SIG-M5 (cell line): Measurements from ENCODE around the gene USP37.

ENCODE experiments used
- DNase-seq: peaks from one replicate; lab custom pipeline; 2025; lab: John Stamatoyannopoulos, UW

USP37 gene

GRCh38 chr2:218429911-218430692, 138.0 kb downstream of the USP37 start:
- DNase-seq = no peak

GRCh38 chr2:218428846-218429558, 139.1 kb downstream of the USP37 start:
- DNase-seq = no peak

GRCh38 chr2:218427741-218428140, 140.4 kb downstream of the USP37 start:
- DNase-seq = no peak

- no peak for DNase-seq
Observed at GRCh38 chr2:218425531-218425930, 142.6 kb downstream of the USP37 start.

GRCh38 chr2:218423584-218423983, 144.6 kb downstream of the USP37 start:
- no peak for DNase-seq

GRCh38 chr2:218422403-218423086, 145.6 kb downstream of the USP37 start:
- DNase-seq = no peak

- DNase-seq = no peak
Observed at GRCh38 chr2:218421027-218421426, 147.1 kb downstream of the USP37 start.

GRCh38 chr2:218419630-218420216, 148.4 kb downstream of the USP37 start:
- no peak for DNase-seq

GRCh38 chr2:218418717-218419458, 149.3 kb downstream of the USP37 start, which contains the start of gene VIL1:
Gene VIL1, plus strand, starts transcription at chr2:218419123. Its CDS starts 4,656 bp downstream, at chr2:218423779.
- DNase-seq = no peak

GRCh38 chr2:218418321-218418716, 149.8 kb downstream of the USP37 start:
- DNase-seq = no peak

- DNase-seq = no peak
Observed at GRCh38 chr2:218407717-218408116, 160.4 kb downstream of the USP37 start.

- no peak for DNase-seq
Observed at GRCh38 chr2:218406949-218407618, 161.1 kb downstream of the USP37 start.

- DNase-seq = peak; percentile 67
Observed at GRCh38 chr2:218406209-218406948, 161.8 kb downstream of the USP37 start.

GRCh38 chr2:218405746-218406208, 162.4 kb downstream of the USP37 start:
- no peak for DNase-seq

- no peak for DNase-seq
Observed at GRCh38 chr2:218405086-218405745, 162.9 kb downstream of the USP37 start.

- no peak for DNase-seq
Observed at GRCh38 chr2:218404351-218405085, 163.6 kb downstream of the USP37 start.

- no peak for DNase-seq
Observed at GRCh38 chr2:218403810-218404209, 164.3 kb downstream of the USP37 start.

GRCh38 chr2:218402911-218403411, 165.2 kb downstream of the USP37 start:
- DNase-seq = no peak

- DNase-seq = no peak
Observed at GRCh38 chr2:218402491-218402901, 165.7 kb downstream of the USP37 start.
